H9 (cell line): ENCODE results near the gene TTC31. TPM values are rescaled to one million over a fixed set of nuclear protein-coding genes. Genes with fewer than 3 reads are reported as not detected.
"Not testable (repeated sequence)": the region's sequence is repeated elsewhere in the genome, so short reads cannot be mapped to it uniquely, and the experiment has no call there.

Experiments
- DNase-seq: peaks from one replicate; pipeline ENCODE4 v3.0.0-alpha.2; 2017
- H2AFZ ChIP-seq: one replicate; pipeline ENCODE4 v1.6.1; 2013; ENCODE audit warnings: mild to moderate bottlenecking, low read length, control low read depth, moderate library complexity
- H2AK5ac ChIP-seq: 2 replicates; pipeline ENCODE4 v1.6.1; 2013; ENCODE audit warnings: low read length, control low read depth, mixed read lengths; ENCODE audit not compliant: insufficient read length
- H2BK120ac ChIP-seq: one replicate; pipeline ENCODE4 v1.6.1; 2013; ENCODE audit warnings: low read depth, mild to moderate bottlenecking, low read length, control low read depth, inconsistent platforms; ENCODE audit not compliant: poor library complexity, severe bottlenecking
- H2BK12ac ChIP-seq: 2 replicates; pipeline ENCODE4 v1.6.1; 2013; ENCODE audit warnings: low read length, control low read depth, mixed read lengths, low read depth; ENCODE audit not compliant: insufficient read length
- H2BK15ac ChIP-seq: 2 replicates; pipeline ENCODE4 v1.6.1; 2013; ENCODE audit warnings: low read depth, low read length, control low read depth
- H2BK20ac ChIP-seq: one replicate; pipeline ENCODE4 v1.6.1; 2013; ENCODE audit warnings: low read depth, mild to moderate bottlenecking, low read length, control low read depth, inconsistent platforms; ENCODE audit not compliant: poor library complexity, severe bottlenecking
- H2BK5ac ChIP-seq: 2 replicates; pipeline ENCODE4 v1.6.1; 2013; ENCODE audit warnings: low read length, control low read depth, mixed read lengths; ENCODE audit not compliant: insufficient read length
- H3K14ac ChIP-seq: 2 replicates; pipeline ENCODE4 v1.6.1; 2013; ENCODE audit warnings: low read length, control low read depth; ENCODE audit not compliant: insufficient read depth
- H3K18ac ChIP-seq: 2 replicates; pipeline ENCODE4 v1.6.1; 2013; ENCODE audit warnings: low read depth, mild to moderate bottlenecking, mixed read lengths, low read length, control low read depth; ENCODE audit not compliant: insufficient read length
- H3K23ac ChIP-seq: 2 replicates; pipeline ENCODE4 v1.6.1; 2013; ENCODE audit warnings: low read length, control low read depth, mixed read lengths, low read depth; ENCODE audit not compliant: insufficient read length
- H3K23me2 ChIP-seq: 2 replicates; pipeline ENCODE4 v1.6.1; 2013; ENCODE audit warnings: low read depth, mild to moderate bottlenecking, mixed read lengths, low read length, control low read depth; ENCODE audit not compliant: insufficient read length, poor library complexity, severe bottlenecking
- H3K27ac ChIP-seq: 2 replicates; pipeline ENCODE4 v1.5.1; 2013; ENCODE audit warnings: low read length, control low read depth, mixed read lengths, low read depth; ENCODE audit not compliant: insufficient read length
- H3K27me3 ChIP-seq: 2 replicates; pipeline ENCODE4 v1.6.1; 2013; ENCODE audit warnings: low read length, control low read depth, inconsistent platforms; ENCODE audit not compliant: insufficient read depth
- H3K4ac ChIP-seq: 2 replicates; pipeline ENCODE4 v1.6.1; 2013; ENCODE audit warnings: low read depth, mild to moderate bottlenecking, control low read depth, inconsistent platforms, low read length, moderate library complexity
- H3K4me1 ChIP-seq: 2 replicates; pipeline ENCODE4 v1.6.1; 2013; ENCODE audit warnings: low read length, control low read depth, inconsistent platforms; ENCODE audit not compliant: insufficient read depth
- H3K4me2 ChIP-seq: 2 replicates; pipeline ENCODE4 v1.6.1; 2013; ENCODE audit warnings: low read length, control low read depth, mixed read lengths; ENCODE audit not compliant: insufficient read length, insufficient read depth
- H3K56ac ChIP-seq: 2 replicates; pipeline ENCODE4 v1.6.1; 2013; ENCODE audit warnings: low read depth, mild to moderate bottlenecking, mixed read lengths, low read length, control low read depth; ENCODE audit not compliant: insufficient read length
- H3K79me1 ChIP-seq: 2 replicates; pipeline ENCODE4 v1.6.1; 2013; ENCODE audit warnings: low read depth, mild to moderate bottlenecking, moderate library complexity, low read length, control low read depth, inconsistent platforms; ENCODE audit not compliant: insufficient read depth, poor library complexity, severe bottlenecking
- H3K79me2 ChIP-seq: 2 replicates; pipeline ENCODE4 v1.6.1; 2013; ENCODE audit warnings: low read length, control low read depth, inconsistent platforms; ENCODE audit not compliant: insufficient read depth
- H3K9ac ChIP-seq: 2 replicates; pipeline ENCODE4 v1.6.1; 2013; ENCODE audit warnings: low read length, control low read depth, mixed read lengths; ENCODE audit not compliant: insufficient read length; ENCODE audit errors: extremely low read depth
- H3K9me3 ChIP-seq: one replicate; pipeline ENCODE4 v1.6.1; 2013; ENCODE audit warnings: low read depth, low read length, inconsistent platforms; ENCODE audit not compliant: control insufficient read depth
- H3T11ph ChIP-seq: one replicate; pipeline ENCODE4 v1.6.1; 2013; ENCODE audit warnings: mild to moderate bottlenecking, low read length, control low read depth, inconsistent platforms
- H4K20me1 ChIP-seq: one replicate; pipeline ENCODE4 v1.6.1; 2013; ENCODE audit not compliant: control insufficient read depth, insufficient read length, insufficient read depth
- H4K5ac ChIP-seq: 2 replicates; pipeline ENCODE4 v1.6.1; 2013; ENCODE audit warnings: low read depth, mild to moderate bottlenecking, mixed read lengths, low read length, control low read depth; ENCODE audit not compliant: insufficient read length
- H4K8ac ChIP-seq: replicated peaks from 2 replicates; pipeline ENCODE4 v1.6.1; 2013; ENCODE audit warnings: low read length, control low read depth, mixed read lengths, low read depth; ENCODE audit not compliant: insufficient read length
- H4K91ac ChIP-seq: 2 replicates; pipeline ENCODE4 v1.6.1; 2013; ENCODE audit warnings: low read depth, mild to moderate bottlenecking, moderate library complexity, mixed read lengths, low read length, control low read depth; ENCODE audit not compliant: insufficient read length
- H3K27ac Mint-ChIP-seq, 3 experiments: 2 replicates in 2 of 3; 3 replicates in 1 of 3; pipeline ENCODE4 v1.8.0; 2020 to 2021; ENCODE audit warnings: mixed read lengths in 3 of 3, mild to moderate bottlenecking in 1 of 3, moderate library complexity in 1 of 3
- H3K27me3 Mint-ChIP-seq: 2 replicates; pipeline ENCODE4 v1.8.0; 2021; ENCODE audit warnings: low read depth, mild to moderate bottlenecking, moderate library complexity, mixed read lengths
- H3K36me3 Mint-ChIP-seq, 3 experiments: 2 replicates in 2 of 3; 3 replicates in 1 of 3; pipeline ENCODE4 v1.8.0; 2020 to 2021; ENCODE audit warnings: low read depth in 3 of 3, mixed read lengths in 3 of 3; ENCODE audit not compliant: insufficient read depth in 1 of 3
- H3K4me1 Mint-ChIP-seq, 2 experiments: 2 replicates each; pipeline ENCODE4 v1.8.0; 2020; ENCODE audit warnings: mixed read lengths in 2 of 2
- H3K4me3 Mint-ChIP-seq, 2 experiments: 2 replicates in 1 of 2; 3 replicates in 1 of 2; pipeline ENCODE4 v1.8.0; 2020 to 2021; ENCODE audit warnings: mild to moderate bottlenecking in 2 of 2, mixed read lengths in 2 of 2, moderate library complexity in 1 of 2
- H3K9me3 Mint-ChIP-seq, 2 experiments: 2 replicates in 1 of 2; 3 replicates in 1 of 2; pipeline ENCODE4 v1.8.0; 2020; ENCODE audit warnings: mild to moderate bottlenecking in 2 of 2, mixed read lengths in 2 of 2, moderate library complexity in 1 of 2
- WGBS: extraction: QIAGEN DNeasy Blood & Tissue Kit; methylation state at CpG from one replicate; pipeline ENCODE4 v1.1.7; 2013; ENCODE audit warnings: missing lambda C conversion rate, low lambda C conversion rate, mixed read lengths; ENCODE audit not compliant: insufficient read length; ENCODE audit errors: extremely low coverage; 5-methylcytosine and 5-hydroxymethylcytosine counted together
- total RNA-seq: library from RNA; stranded (reverse); gene quantifications from 2 replicates; pipeline ENCODE4 v1.2.1, GENCODE V29; 2021

The TTC31 gene
- total RNA-seq, 1 experiment from 2014 or later: 33.3 TPM

GRCh38 chr2:74460187-74460586, 22.7 kb upstream of the TTC31 start:
- not testable (repeated sequence) for H3K9ac ChIP-seq, H3K56ac ChIP-seq, H3K4me2 ChIP-seq, H4K91ac ChIP-seq, H2BK15ac ChIP-seq, H3K27ac ChIP-seq, H3K27me3 Mint-ChIP-seq, H3K18ac ChIP-seq, H3K14ac ChIP-seq, H2BK12ac ChIP-seq, H2BK20ac ChIP-seq, H2AK5ac ChIP-seq, H4K8ac ChIP-seq, H4K20me1 ChIP-seq, H3K4me1 ChIP-seq, H3K27ac Mint-ChIP-seq, H3K9me3 Mint-ChIP-seq, H2BK120ac ChIP-seq, H3K23ac ChIP-seq, H3K79me1 ChIP-seq, H3K9me3 ChIP-seq, H2AFZ ChIP-seq, DNase-seq, H3T11ph ChIP-seq, H2BK5ac ChIP-seq, H3K79me2 ChIP-seq, H3K4ac ChIP-seq, H3K27me3 ChIP-seq, H4K5ac ChIP-seq
- H3K4me1 Mint-ChIP-seq: peaks cover 30 to 32% of the 10 kb centered on the region in 2 experiments
- H3K36me3 Mint-ChIP-seq: peaks cover 10 to 29% (median 28%) of the 10 kb centered on the region in 3 experiments; a peak in 6 of 7 replicates
- peak overlapping the region; percentile 96 to 97; a peak in 4 of 5 replicates for H3K4me3 Mint-ChIP-seq
- WGBS: no CpG with 5 or more reads among the region's 10 CpGs
- H3K23me2 ChIP-seq: peaks cover 17% of the 10 kb centered on the region
